H1 (cell line): ENCODE results near the gene AREG. TPM values are rescaled to one million over a fixed set of nuclear protein-coding genes. Genes with fewer than 3 reads are reported as not detected.

Experiments used
- CTCF ChIA-PET: fragments of 300-600 bp; sonication (Branson Sonifier 250); formaldehyde crosslinking; loops from one replicate; lab custom pipeline; 2021; ENCODE audit not compliant: partially characterized antibody; lab: Charles Lee
- POLR2A ChIA-PET: fragments of 300-600 bp; sonication (Branson Sonifier 250); formaldehyde crosslinking; loops from one replicate; lab custom pipeline; 2021; ENCODE audit warnings: inconsistent platforms; ENCODE audit not compliant: partially characterized antibody; lab: Charles Lee
- DNase-seq, 2 experiments: peaks; one replicate each; pipeline versions ENCODE4 v3.0.0 to v3.0.0-alpha.2; 2010 to 2022; ENCODE audit warnings: low spot score in 2 of 2, low read depth in 1 of 2, mixed read lengths in 1 of 2
- FAIRE-seq: peaks from 2 replicates; lab custom pipeline; 2011; peaks lifted over from hg19 to GRCh38; lab: Jason Lieb, UNC
- H2AFZ ChIP-seq: 2 replicates; pipeline ENCODE4 v1.8.1; 2012; ENCODE audit warnings: low read length, inconsistent platforms
- H2AK5ac ChIP-seq: 2 replicates; pipeline ENCODE4 v1.6.1; 2013; ENCODE audit warnings: low read depth, low read length
- H2BK120ac ChIP-seq: replicated peaks from 2 replicates; pipeline ENCODE3; 2013; ENCODE audit warnings: low read depth, low read length, inconsistent platforms
- H2BK12ac ChIP-seq: 2 replicates; pipeline ENCODE4 v1.6.1; 2013; ENCODE audit warnings: low read depth, low read length
- H2BK15ac ChIP-seq: 2 replicates; pipeline ENCODE4 v1.6.1; 2013; ENCODE audit warnings: low read length
- H2BK20ac ChIP-seq: 2 replicates; pipeline ENCODE4 v1.6.1; 2013; ENCODE audit warnings: low read length
- H2BK5ac ChIP-seq: 2 replicates; pipeline ENCODE4 v1.6.1; 2013; ENCODE audit warnings: low read depth, low read length
- H3K14ac ChIP-seq: 2 replicates; pipeline ENCODE4 v1.6.1; 2013; ENCODE audit warnings: inconsistent platforms; ENCODE audit not compliant: insufficient read length
- H3K18ac ChIP-seq: 2 replicates; pipeline ENCODE4 v1.6.1; 2013; ENCODE audit warnings: low read length; ENCODE audit errors: extremely low read depth
- H3K23ac ChIP-seq: 2 replicates; pipeline ENCODE4 v1.6.1; 2013; ENCODE audit warnings: inconsistent platforms; ENCODE audit not compliant: insufficient read length
- H3K23me2 ChIP-seq: 2 replicates; pipeline ENCODE4 v1.6.1; 2013; ENCODE audit warnings: low read depth, low read length
- H3K27ac ChIP-seq: 2 replicates; pipeline ENCODE4 v1.6.1; 2011; ENCODE audit warnings: low read depth, low read length, inconsistent platforms
- H3K27me3 ChIP-seq, 4 experiments: replicated peaks in 1 of 4; 1 replicate in 1 of 4; 2 replicates in 3 of 4; pipeline versions ENCODE4 v1.6.1 to v1.8.1; 2011 to 2013; ENCODE audit warnings: low read length in 3 of 4, mild to moderate bottlenecking in 3 of 4, inconsistent platforms in 2 of 4, mixed read lengths in 2 of 4, moderate library complexity in 1 of 4; ENCODE audit not compliant: control insufficient read depth in 3 of 4, insufficient read depth in 3 of 4; ENCODE audit errors: extremely low read depth in 1 of 4
- H3K36me3 ChIP-seq, 4 experiments: 2 replicates each; pipeline versions ENCODE4 v1.6.1 to v1.8.1; 2011 to 2013; ENCODE audit warnings: mild to moderate bottlenecking in 4 of 4, low read length in 3 of 4, moderate library complexity in 2 of 4, control low read depth in 1 of 4, inconsistent platforms in 1 of 4; ENCODE audit not compliant: insufficient read depth in 4 of 4, control insufficient read depth in 2 of 4
- H3K4ac ChIP-seq: replicated peaks from 2 replicates; pipeline ENCODE3; 2013; ENCODE audit warnings: low read length, low read depth, mixed read lengths, inconsistent platforms; ENCODE audit not compliant: insufficient read length
- H3K4me1 ChIP-seq, 4 experiments: replicated peaks in 1 of 4; 1 replicate in 1 of 4; 2 replicates in 3 of 4; pipeline versions ENCODE4 v1.6.1 to v1.8.1; 2011 to 2013; ENCODE audit warnings: low read length in 3 of 4, inconsistent platforms in 2 of 4, mixed read lengths in 1 of 4; ENCODE audit not compliant: insufficient read depth in 4 of 4, control insufficient read depth in 3 of 4
- H3K4me2 ChIP-seq, 2 experiments: 2 replicates each; pipeline versions ENCODE4 v1.6.1 to v1.8.1; 2011 to 2013; ENCODE audit warnings: low read depth in 2 of 2, low read length in 2 of 2, control low read depth in 1 of 2, inconsistent platforms in 1 of 2, mild to moderate bottlenecking in 1 of 2; ENCODE audit not compliant: insufficient read depth in 1 of 2
- H3K4me3 ChIP-seq, 4 experiments: fragments of 200-600, 300-600 bp in 1 of 4; sonication (generic), shearing (Covaris generic), sonication (Bioruptor Twin) in 1 of 4; 2 replicates each; pipeline versions ENCODE4 v1.5.1 to v1.8.1; 2011 to 2016; ENCODE audit warnings: low read length in 4 of 4, low read depth in 3 of 4, control low read depth in 2 of 4, inconsistent platforms in 2 of 4, mild to moderate bottlenecking in 2 of 4, mixed read lengths in 1 of 4, moderate library complexity in 1 of 4; ENCODE audit not compliant: insufficient read depth in 2 of 4; ENCODE audit errors: extremely low read depth in 1 of 4
- H3K56ac ChIP-seq: replicated peaks from 2 replicates; pipeline ENCODE3; 2013; ENCODE audit warnings: low read depth, mild to moderate bottlenecking, mixed read lengths, low read length, inconsistent platforms; ENCODE audit not compliant: insufficient read length
- H3K79me1 ChIP-seq: 2 replicates; pipeline ENCODE4 v1.6.1; 2013; ENCODE audit warnings: low read depth, low read length, control low read depth
- H3K79me2 ChIP-seq, 2 experiments: 2 replicates each; pipeline versions ENCODE4 v1.6.1 to v1.8.1; 2012 to 2013; ENCODE audit warnings: low read length in 2 of 2, mild to moderate bottlenecking in 2 of 2, inconsistent platforms in 1 of 2; ENCODE audit not compliant: insufficient read depth in 2 of 2, control insufficient read depth in 1 of 2
- H3K9ac ChIP-seq, 4 experiments: replicated peaks in 1 of 4; 1 replicate in 1 of 4; 2 replicates in 3 of 4; pipeline versions ENCODE4 v1.6.1 to v1.8.1; 2011 to 2013; ENCODE audit warnings: low read depth in 3 of 4, low read length in 3 of 4, control low read depth in 2 of 4, mild to moderate bottlenecking in 2 of 4, moderate library complexity in 2 of 4, inconsistent platforms in 1 of 4; ENCODE audit errors: extremely low read depth in 1 of 4
- H3K9me3 ChIP-seq, 2 experiments: 2 replicates each; pipeline versions ENCODE4 v1.6.1 to v1.8.1; 2012 to 2013; ENCODE audit warnings: mild to moderate bottlenecking in 2 of 2, moderate library complexity in 2 of 2, control low read depth in 1 of 2, inconsistent platforms in 1 of 2, low read depth in 1 of 2, low read length in 1 of 2, mixed read lengths in 1 of 2; ENCODE audit not compliant: insufficient read depth in 2 of 2
- H4K20me1 ChIP-seq, 2 experiments: replicated peaks in 1 of 2; 2 replicates each; pipeline versions ENCODE3 to v1.8.1; 2011 to 2013; ENCODE audit warnings: inconsistent platforms in 2 of 2, low read length in 2 of 2, mild to moderate bottlenecking in 1 of 2; ENCODE audit not compliant: insufficient read depth in 2 of 2, control insufficient read depth in 1 of 2
- H4K5ac ChIP-seq: 2 replicates; pipeline ENCODE4 v1.6.1; 2013; ENCODE audit warnings: low read length, low read depth, mixed read lengths, inconsistent platforms; ENCODE audit not compliant: insufficient read length
- H4K8ac ChIP-seq: 2 replicates; pipeline ENCODE4 v1.8.0; 2013; ENCODE audit warnings: mild to moderate bottlenecking, moderate library complexity, low read length, inconsistent platforms; ENCODE audit not compliant: insufficient read depth; ENCODE audit errors: extremely low read depth
- H4K91ac ChIP-seq: replicated peaks from 2 replicates; pipeline ENCODE3; 2013; ENCODE audit warnings: low read length, mixed read lengths, inconsistent platforms; ENCODE audit not compliant: insufficient read length
- CREB1 ChIP-seq: IDR thresholded peaks from 2 replicates; pipeline ENCODE4 v1.6.1; 2012; ENCODE audit warnings: inconsistent platforms
- GTF2F1 ChIP-seq: IDR thresholded peaks from 2 replicates; pipeline ENCODE4 v1.6.1; 2012; ENCODE audit warnings: low read depth, low read length, improper control_type of control experiment, borderline replicate concordance
- HDAC6 ChIP-seq: IDR thresholded peaks from one replicate; pipeline ENCODE4 v1.7.1; 2012; ENCODE audit warnings: low read depth, mild to moderate bottlenecking, inconsistent platforms, low read length, moderate library complexity
- JUN ChIP-seq: IDR thresholded peaks from 2 replicates; pipeline ENCODE4 v1.6.1; 2011; ENCODE audit warnings: low read depth, mild to moderate bottlenecking, improper control_type of control experiment, low read length
- JUND ChIP-seq: IDR thresholded peaks from 2 replicates; pipeline ENCODE4 v1.6.1; 2011; ENCODE audit warnings: mild to moderate bottlenecking, improper control_type of control experiment, low read length
- KDM1A ChIP-seq: fragments of 200-600, 300-600 bp; sonication (generic); IDR thresholded peaks from 2 replicates; pipeline ENCODE4 v1.7.1; 2016; ENCODE audit warnings: mild to moderate bottlenecking, low read length, borderline replicate concordance
- MAFK ChIP-seq: IDR thresholded peaks from 2 replicates; pipeline ENCODE4 v1.6.1; 2012; ENCODE audit warnings: low read depth, mild to moderate bottlenecking, improper control_type of control experiment, low read length
- NRF1 ChIP-seq: IDR thresholded peaks from 2 replicates; pipeline ENCODE4 v1.6.1; 2011; ENCODE audit warnings: mild to moderate bottlenecking, low read depth, low read length, improper control_type of control experiment
- RFX5 ChIP-seq: IDR thresholded peaks from 2 replicates; pipeline ENCODE4 v1.6.1; 2011; ENCODE audit warnings: low read depth, low read length, improper control_type of control experiment, borderline replicate concordance
- SIRT6 ChIP-seq: IDR thresholded peaks from one replicate; pipeline ENCODE4 v1.7.1; 2012; ENCODE audit warnings: low read length, inconsistent platforms
- SP1 ChIP-seq: IDR thresholded peaks from 2 replicates; pipeline ENCODE4 v1.6.1; 2011; ENCODE audit warnings: low read depth, low read length
- SRF ChIP-seq: IDR thresholded peaks from 2 replicates; pipeline ENCODE4 v1.6.1; 2011; ENCODE audit warnings: mild to moderate bottlenecking, low read depth, low read length, moderate library complexity
- TEAD4 ChIP-seq: IDR thresholded peaks from 2 replicates; pipeline ENCODE4 v1.6.1; 2012; ENCODE audit warnings: low read depth, low read length, inconsistent platforms, mixed read lengths
- YY1 ChIP-seq: IDR thresholded peaks from 2 replicates; pipeline ENCODE4 v1.6.1; 2011; ENCODE audit warnings: low read depth, mild to moderate bottlenecking, low read length
- WGBS, 2 experiments: shearing (Covaris generic) in 1 of 2; methylation state at CpG; one replicate each; pipeline versions ENCODE4 v1.1.6 to v1.1.7; 2013 to 2015; ENCODE audit warnings: low lambda C conversion rate in 2 of 2, mixed read lengths in 2 of 2, inconsistent platforms in 1 of 2, low coverage in 1 of 2, missing lambda C conversion rate in 1 of 2; ENCODE audit not compliant: insufficient replicate concordance in 2 of 2, insufficient coverage in 1 of 2, insufficient read length in 1 of 2; ENCODE audit errors: extremely low coverage in 1 of 2, missing lambda C conversion rate in 1 of 2; 5-methylcytosine and 5-hydroxymethylcytosine counted together
- polyA plus RNA-seq, 7 experiments: library from polyadenylated mRNA; depleted of rRNA in 3 of 7; stranded (reverse) in 5 of 7; unstranded in 2 of 7; fragments of >200 nt in 5 of 7; fragments of 200-250 nt in 2 of 7; gene quantifications; 1 replicate in 5 of 7; 2 replicates in 1 of 7; 4 replicates in 1 of 7; pipeline versions ENCODE4 v1.2.1 to v1.2.3, GENCODE V29; 2011 to 2013; ENCODE audit warnings: missing spikeins in 2 of 7, mixed read lengths in 2 of 7
- total RNA-seq: library from RNA; stranded (reverse); fragmentation: NEBNext Ultra II Directional; extraction: Animal tissue kit (Norgen Biotek cat#: 25700); gene quantifications from 2 replicates; pipeline ENCODE4 v1.2.1, GENCODE V29; 2021

AREG gene
- total and polyA plus RNA-seq, 2 of the 8 experiments (the other 6 are each of a cell fraction or from before 2014, with no cell fraction given) = not detected

- Histone ChIP-seq H3K18ac (no peak overlapping the region), H3K9me3 (no peaks in the 10 kb centered on the region), H4K5ac (no peak overlapping the region), H3K9ac (no peak overlapping the region), H2AFZ (no peak overlapping the region), H4K91ac (no peak overlapping the region), H2AK5ac (no peak overlapping the region), H3K23me2 (no peaks in the 10 kb centered on the region), H2BK5ac (no peak overlapping the region), H3K79me2 (no peaks in the 10 kb centered on the region), H2BK15ac (no peak overlapping the region), H3K4me3 (no peak overlapping the region), H3K79me1 (no peaks in the 10 kb centered on the region), H3K4me2 (no peak overlapping the region), H2BK12ac (no peak overlapping the region), H3K27me3 (no peaks in the 10 kb centered on the region), H3K14ac (no peak overlapping the region), H3K4ac (no peak overlapping the region), H2BK120ac (no peak overlapping the region), H3K27ac (no peak overlapping the region), H3K23ac (no peak overlapping the region), H3K4me1 (no peaks in the 10 kb centered on the region), H4K8ac (no peak overlapping the region), H3K56ac (no peak overlapping the region), H2BK20ac (no peak overlapping the region), H3K36me3 (no peaks in the 10 kb centered on the region), H4K20me1 (no peaks in the 10 kb centered on the region)
- DNase-seq (no peak), FAIRE-seq (no peak)
- whole genome bisulfite sequencing, 2 experiments = 93% methylated on average over 5 of the region's 5 CpGs; no CpG with 5 or more reads in 1 of the 2 experiments
- POLR2A ChIA-PET = no interaction called here
- CTCF ChIA-PET = interaction anchor here (0.7 to 0.8 kb wide), 2 partner anchors 16 to 241 kb away, joined by 3 to 4 read pairs; no protein-coding TSS in a partner anchor
- TF ChIP-seq YY1 = no peak
- TF ChIP-seq SIRT6 = no peak
- TF ChIP-seq TEAD4 = no peak
- TF ChIP-seq JUND = no peak
- TF ChIP-seq GTF2F1 = no peak
- no peak for TF ChIP-seq JUN
- no peak for TF ChIP-seq CREB1
- TF ChIP-seq KDM1A = no peak
- TF ChIP-seq RFX5 = no peak
- no peak for TF ChIP-seq HDAC6
- TF ChIP-seq NRF1 = no peak
- no peak for TF ChIP-seq SP1
- no peak for TF ChIP-seq SRF
- TF ChIP-seq MAFK = no peak
These were observed 12.0 kb downstream of the AREG start for GRCh38 chr4:74456849-74457395.
